ENCODE data around the gene RAB8A.
"Not testable (repeated sequence)": the region's sequence is repeated elsewhere in the genome, so short reads cannot be mapped to it uniquely, and the experiment has no call there.

The RAB8A gene

GRCh38 chr19:16175954-16176353, 64.3 kb downstream of the RAB8A start:
- Mint-ChIP-seq H3K9me3 (no peaks in the 10 kb centered on the region), H3K27ac (no peak overlapping the region), H3K4me3 (no peak overlapping the region), H3K27me3 (ENCODE audit: low read depth) (peaks cover 3% of the 10 kb centered on the region), H3K4me1 (ENCODE audit: low read depth) (peaks cover 4% of the 10 kb centered on the region), H3K36me3 (ENCODE audit: low read depth) (no peaks in the 10 kb centered on the region)
- no peak for DNase-seq (ENCODE audit: low spot score)

- H3K4me1 Mint-ChIP-seq (ENCODE audit: low read depth); H3K27me3 Mint-ChIP-seq (ENCODE audit: low read depth); H3K36me3 Mint-ChIP-seq (ENCODE audit: low read depth); H3K4me3 Mint-ChIP-seq; DNase-seq (ENCODE audit: low spot score); H3K9me3 Mint-ChIP-seq; H3K27ac Mint-ChIP-seq: not testable (repeated sequence)
Observed at GRCh38 chr19:16178866-16179265, 67.2 kb downstream of the RAB8A start.

- Mint-ChIP-seq H3K4me3 (no peak overlapping the region), H3K36me3 (ENCODE audit: low read depth) (peaks cover 5% of the 10 kb centered on the region), H3K4me1 (ENCODE audit: low read depth) (peaks cover 7% of the 10 kb centered on the region), H3K27me3 (ENCODE audit: low read depth) (peaks cover 3% of the 10 kb centered on the region), H3K9me3 (no peaks in the 10 kb centered on the region), H3K27ac (no peak overlapping the region)
- DNase-seq (ENCODE audit: low spot score), result no peak
Observed at GRCh38 chr19:16180611-16181010, 68.9 kb downstream of the RAB8A start.

All from T-helper 2 cell treated with Interferon-gamma antibody and Interleukin-4, amounts not matched to agents 5 μg/mL and 100 μg/mL, for 36 hours (primary cell).